HuH-7.5 (cell line): Measurements from ENCODE around the gene VPS33A.

Source experiments
- DNase-seq: peaks from one replicate; pipeline ENCODE4 v3.0.0; 2011; ENCODE audit warnings: low spot score

VPS33A gene

DNA sequence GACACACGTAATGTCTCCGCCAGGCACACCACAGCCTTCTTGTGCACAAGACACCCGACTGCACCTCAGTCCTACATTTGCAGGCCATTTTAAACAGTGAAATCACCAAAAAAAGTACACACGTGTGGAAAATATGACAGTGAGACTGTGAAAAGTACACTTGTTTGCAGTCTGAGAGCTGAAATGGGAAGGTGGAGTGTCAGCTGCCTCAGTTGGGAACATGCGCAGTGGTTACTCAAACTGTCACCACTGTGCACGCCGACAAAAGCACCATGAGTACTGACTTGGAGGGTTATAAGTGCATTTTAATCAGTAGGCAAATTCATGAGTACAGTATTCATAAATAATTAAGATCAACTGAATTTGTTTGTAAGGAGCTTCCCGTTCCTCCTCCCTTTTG is 15.8 kb downstream of the VPS33A start:
- no peak for DNase-seq

DNA sequence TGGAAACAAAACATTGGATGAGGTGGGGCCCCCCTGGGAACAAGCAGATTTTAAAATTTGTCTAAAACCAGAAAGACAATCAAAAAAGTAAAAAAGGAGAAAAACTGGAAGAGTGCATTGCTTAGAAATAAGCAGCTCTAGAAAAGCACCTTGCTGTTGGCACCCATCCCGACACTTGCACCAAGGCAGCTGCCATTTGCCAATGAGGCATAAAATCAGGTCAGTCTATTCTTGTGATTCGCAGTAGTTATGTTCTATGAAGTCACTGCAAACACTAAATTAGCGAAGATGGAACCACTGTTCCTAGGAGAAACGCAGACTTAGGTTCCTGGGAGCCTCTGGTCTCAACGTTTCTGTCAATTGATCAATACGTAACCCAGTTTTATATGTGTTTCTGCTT is 16.2 kb downstream of the VPS33A start:
- no peak for DNase-seq

DNA sequence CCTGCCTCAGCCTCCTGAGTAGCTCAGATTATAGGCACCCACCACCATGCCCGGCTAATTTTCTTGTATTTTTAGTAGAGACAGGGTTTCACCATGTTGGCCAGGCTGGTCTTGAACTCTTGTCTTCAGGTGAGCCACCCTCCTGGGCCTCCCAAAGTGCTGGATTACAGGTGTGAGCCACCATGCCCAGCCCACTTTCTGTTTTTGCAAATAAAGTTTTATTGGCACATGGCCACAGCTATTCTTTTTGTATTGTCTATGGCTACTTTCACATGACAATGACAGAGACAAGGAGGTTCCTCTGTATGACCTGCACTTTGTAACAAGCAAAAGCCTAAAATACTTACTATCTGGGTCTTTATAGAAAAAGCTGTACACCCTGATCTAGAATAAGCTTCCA is 20.7 kb downstream of the VPS33A start:
- no peak for DNase-seq

DNA sequence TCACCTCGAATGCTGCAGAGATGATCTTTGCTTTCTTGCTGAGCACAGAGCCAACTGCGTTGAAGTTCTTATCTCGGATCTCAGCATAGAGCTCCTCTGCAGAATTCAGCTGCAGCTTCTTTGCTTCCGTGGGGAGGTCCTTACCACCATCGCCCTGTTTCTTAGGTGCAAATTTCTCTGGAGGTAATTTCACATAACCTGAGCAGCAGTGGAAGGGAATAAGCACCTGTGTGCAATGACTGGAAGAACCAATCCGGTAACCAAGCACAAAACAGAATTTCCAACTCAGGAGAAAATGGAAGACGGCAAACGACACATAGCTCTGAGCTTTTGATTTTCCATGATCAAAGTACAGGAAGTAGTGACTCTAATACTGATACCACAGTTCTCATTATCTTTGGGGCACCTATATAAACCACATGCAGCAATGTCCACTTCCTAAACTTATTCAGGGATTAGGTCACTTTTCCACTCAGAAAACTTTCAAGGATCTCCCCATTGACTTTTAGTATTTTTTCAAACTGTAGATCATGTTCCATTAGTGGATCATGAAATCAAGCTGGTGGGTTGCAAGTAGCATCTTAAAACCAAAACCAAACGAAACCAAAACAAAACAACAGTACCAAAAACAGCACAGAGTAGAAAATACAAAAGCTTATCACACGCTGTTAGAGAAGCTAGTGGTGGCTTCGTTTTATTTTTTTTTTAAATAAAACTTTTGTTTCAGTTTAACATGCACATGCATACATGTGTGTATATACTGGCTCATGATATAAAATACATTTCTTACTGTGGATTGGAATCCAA is 21.5 kb downstream of the VPS33A start:
- DNase-seq, result no peak

DNA sequence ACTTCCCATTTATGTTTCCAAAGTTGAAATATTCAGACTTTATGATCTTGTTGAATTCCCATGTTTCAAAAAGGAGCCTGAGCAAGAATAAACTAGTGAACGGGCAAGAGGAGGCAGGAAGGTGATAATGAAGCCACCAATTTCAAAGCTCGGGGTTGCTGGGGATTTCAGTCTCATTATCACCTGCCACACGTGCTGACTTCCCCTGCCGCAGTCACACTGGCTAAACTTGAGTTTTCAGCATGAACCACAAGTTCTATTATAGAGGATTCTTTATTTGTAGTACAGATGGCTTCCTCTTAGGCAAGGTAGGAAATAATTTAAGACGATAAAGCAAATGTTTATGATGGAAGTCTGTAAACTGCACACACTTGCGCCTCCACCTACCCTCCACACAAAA is 22.3 kb downstream of the VPS33A start:
- DNase-seq, result no peak

DNA sequence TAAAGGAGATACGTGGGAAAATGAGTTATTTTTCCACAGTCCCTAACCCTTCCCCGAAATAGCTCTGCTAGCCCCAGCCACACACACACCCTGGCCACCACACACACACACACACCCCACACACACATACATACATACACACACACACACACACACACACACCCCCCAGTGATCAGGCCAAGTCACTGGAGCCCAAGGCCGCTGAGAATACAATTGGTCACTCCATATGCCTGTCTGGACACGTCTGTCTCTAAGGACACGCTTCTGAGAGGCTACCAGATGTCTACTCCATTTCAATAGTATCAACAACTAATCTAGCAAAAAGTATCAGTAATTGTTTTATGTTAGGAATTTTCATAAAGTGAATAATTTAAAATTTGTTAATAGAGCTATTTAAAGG is 27.4 kb downstream of the VPS33A start:
- no peak for DNase-seq

DNA sequence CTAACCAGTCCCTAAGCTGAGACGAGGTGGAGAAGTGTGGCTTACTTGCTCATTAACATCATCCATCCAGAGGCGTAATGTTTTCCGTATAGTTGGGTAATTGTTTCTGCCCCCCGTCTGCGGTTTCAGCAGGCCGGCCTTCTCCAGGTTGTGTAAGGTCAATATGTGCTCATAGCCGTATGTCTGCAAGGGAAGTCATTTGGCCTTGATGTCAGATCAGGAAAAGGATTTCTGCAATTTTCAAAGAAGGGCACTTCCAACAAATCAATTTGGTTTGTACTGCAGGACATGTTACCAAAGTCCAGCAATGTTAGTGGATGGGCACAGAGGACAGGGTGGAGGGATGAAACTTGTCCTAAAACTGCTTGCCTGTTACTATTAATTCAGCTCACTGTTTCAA is 30.6 kb downstream of the VPS33A start:
- no peak for DNase-seq

DNA sequence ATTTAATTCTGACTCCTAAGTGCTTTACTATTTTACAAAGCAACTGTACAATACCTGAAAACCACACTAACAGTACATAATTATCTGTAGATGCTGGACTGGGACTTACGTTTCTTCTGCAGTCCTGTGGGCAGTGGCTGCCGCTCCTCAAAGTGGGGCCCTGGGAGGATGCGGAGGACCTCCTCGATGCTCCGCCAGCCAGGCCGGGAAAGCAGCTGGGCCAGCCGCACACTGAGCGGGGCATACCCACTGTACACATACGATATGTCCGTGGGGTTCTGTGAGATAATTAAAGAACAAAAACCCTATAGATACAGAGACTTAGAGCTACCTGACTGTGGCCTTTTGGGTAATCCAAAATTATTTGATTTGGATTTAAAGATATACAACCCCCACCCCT is 33.6 kb downstream of the VPS33A start:
- no peak for DNase-seq

DNA sequence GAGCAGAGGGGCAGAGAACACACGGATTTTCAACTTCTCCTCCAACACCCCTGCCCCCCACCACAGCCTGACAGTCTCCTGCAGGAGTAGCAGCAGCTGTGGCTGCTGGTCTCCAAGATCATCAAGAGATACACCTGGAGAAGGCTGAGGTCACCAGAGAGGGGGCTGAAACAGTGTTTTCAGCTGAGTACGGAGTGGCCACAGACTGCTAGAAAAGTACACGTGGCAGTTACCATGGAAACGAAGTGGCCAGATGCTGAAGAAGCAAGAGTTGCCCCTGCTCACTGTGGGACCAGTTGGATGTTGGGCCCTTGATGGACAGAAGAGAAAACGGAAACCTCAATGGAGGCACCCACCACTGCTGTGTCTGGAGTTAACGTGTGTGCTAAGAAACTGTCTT is 35.5 kb downstream of the VPS33A start:
- no peak for DNase-seq

DNA sequence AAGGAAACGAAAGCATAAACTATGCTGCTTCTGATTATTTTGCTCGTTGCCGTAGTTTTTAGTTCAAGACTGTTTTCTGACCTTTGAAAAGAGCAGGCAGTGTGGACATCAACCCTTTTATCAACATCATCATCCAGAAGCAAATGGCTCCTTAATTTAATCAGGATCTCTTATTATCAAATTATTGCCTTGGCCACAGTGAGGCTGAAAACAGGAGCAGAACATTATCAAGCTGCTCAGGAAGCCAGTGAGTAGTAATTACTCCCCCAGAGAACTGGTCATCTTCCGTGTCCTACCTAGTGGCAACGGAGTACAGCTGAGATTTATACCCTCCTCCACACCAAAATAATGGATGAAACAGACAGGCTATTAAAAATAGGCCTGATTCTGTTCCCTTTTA is 38.2 kb downstream of the VPS33A start:
- DNase-seq, result no peak

DNA sequence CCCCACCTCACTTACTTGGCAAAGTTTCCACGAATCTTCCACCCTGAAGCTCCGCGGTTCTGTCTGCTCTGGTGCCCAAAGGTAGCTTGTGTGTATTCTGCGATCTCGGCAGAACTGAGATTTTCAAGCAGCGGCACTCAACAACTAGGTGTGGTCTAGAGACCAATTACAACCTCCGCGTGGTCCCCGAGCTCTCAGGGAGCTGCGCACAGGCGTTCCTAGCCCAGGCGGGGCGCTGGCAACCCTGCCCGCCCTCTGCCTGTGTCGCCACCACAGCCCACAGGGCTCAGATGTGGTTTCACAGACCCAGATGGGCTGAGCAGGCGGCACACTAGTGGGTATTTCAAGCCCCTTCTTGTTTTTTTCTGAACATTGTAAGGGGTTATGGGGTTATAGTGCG is 39.0 kb downstream of the VPS33A start:
- DNase-seq, result no peak

DNA sequence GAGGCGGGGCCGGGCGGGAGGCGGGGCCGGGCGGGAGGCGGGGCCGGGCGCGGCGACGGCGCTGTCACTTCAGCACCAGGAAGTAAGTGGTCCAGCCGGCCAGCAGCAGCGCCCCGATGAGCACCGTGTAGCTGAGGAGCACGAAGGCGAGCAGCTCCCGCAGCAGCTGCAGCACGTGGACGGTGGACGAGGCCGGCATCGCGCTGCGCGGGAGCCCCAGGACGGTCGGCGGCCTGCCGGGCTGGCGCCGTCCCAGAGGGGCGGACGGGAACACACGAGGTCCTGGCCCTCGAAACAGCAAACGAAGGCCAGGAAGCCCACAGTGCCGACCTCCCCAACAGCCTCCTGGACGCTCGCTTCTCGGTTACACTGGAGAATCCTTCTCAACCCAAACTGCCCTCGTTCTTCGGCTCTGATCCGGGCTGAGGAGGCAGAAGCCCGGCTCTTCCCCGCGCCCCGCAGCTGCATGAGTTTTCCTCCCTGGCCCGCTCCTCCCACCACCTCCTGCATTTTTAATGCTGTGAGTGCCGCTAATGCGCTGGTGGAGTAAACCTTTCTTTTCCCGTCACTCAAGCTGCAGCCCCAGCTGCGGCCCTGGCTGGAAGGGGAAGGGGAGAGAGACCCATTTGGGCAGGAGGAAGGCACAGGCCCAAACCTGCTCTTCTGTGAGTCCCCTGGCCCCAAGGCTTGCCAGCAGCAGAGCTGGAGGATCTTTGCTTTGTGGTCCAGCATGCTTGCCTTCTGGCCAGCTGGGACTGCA is 39.7 kb downstream of the VPS33A start:
- no peak for DNase-seq

DNA sequence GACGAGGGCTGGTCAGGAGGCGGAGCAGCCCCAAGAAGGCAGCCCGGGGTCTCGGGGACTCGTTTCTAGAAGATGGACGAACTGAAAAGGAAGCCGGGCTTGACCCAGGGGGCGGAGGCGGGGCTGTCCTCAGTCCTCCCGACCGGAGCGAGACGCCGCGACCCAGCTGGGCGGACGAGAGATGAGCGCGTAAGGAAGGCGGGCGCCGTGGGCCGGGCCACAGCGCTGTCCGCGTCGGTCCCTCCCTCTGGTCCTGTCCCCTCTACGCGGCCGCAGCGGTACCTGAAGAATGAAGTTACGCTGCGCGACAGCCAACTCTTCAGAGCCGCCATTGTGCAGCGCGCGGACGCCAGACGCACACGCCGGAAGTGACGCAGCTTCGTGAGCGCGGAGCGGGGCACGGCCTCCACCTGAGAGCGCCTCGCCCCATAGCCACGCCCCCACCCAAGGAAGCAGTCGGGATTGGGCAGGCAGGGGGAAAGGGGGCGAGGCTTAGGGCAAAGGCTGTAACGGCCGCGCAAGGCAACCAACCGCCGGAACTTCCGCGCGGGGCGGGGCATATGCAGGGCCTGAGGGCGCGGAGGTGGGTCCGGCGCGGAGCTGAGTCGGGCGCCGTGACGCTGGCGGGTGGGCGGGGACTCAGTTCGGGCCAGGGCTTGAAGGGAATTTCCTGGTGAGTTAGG is 40.5 kb downstream of the VPS33A start, which contains the start of gene DIABLO:
Gene DIABLO, minus strand, starts transcription at position 370 of the 683 bp plus-strand sequence. Its CDS starts 38 bp downstream, at position 332.
- peak; percentile 86 for DNase-seq

DNA sequence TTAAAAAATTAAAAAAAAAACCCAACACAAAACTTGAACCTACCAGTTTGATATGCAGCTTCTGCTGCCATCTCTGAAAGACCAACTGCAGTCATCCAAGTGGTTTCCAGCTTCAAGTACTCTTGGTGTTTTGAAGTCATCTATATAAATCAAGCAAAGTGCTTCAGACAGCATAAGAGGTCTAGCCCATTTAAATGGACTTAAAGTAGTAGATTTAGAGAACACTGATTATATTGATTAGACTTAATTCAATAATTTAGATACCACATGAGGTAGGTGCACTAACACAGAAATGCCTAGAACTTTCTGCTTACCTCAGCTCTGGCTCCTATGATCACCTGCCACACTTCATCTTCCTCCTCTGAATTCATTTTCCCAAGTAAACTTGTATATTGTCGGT is 49.8 kb downstream of the VPS33A start:
- no peak for DNase-seq

DNA sequence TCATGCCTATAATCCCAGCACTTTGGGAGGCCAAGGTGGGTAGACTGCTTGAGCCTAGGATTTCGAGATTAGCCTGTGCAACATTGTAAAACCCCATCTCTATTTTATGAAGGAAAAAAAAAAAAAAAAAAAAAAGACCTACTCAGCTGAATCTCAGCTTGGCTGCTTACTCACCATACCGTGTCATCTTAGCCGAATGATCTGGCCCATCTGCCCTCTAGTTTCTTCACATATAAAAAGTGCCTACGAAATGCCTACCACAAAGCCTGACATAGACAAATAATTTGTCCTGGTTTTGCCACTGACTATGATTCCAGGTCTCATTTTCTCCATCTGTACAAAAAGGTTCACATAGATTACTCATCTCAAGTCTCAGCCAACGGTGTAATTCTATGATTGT is 50.5 kb downstream of the VPS33A start:
- DNase-seq, result no peak

DNA sequence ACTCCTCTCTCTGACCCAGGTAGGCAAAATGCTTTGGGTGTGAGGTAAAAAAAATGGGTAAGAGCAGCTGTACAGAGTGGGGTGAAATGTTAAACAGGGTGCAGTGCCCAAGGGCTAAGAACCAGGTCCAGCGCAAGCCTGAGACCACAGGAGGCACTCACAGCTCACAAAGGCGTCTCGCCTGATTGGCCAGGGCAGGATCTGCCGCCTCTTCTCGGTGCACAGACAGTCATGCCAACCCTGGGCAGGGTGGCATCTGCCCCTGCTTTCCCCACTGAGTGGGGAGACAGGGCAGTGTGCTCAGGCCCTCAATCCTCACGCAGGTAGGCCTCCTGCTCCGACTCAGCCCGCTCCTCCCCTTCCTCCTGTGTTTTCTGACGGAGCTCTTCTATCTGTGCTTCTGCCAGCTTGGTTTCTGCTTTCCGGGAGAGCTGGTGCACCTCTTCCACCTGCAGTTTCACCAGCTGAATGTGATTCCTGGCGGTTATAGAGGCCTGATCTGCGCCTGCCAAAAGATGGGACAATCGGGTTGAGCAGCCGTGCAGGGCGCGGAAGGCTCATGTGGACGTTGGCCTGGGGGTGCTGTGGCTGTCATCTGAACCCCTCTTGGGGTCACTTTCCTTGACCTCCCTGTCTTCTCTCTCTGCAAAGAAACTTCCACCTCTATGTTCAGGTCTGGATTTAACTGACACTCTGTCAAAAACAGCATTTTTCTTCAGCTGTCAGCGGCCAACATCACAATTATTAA is 58.0 kb downstream of the VPS33A start:
- no peak for DNase-seq

DNA sequence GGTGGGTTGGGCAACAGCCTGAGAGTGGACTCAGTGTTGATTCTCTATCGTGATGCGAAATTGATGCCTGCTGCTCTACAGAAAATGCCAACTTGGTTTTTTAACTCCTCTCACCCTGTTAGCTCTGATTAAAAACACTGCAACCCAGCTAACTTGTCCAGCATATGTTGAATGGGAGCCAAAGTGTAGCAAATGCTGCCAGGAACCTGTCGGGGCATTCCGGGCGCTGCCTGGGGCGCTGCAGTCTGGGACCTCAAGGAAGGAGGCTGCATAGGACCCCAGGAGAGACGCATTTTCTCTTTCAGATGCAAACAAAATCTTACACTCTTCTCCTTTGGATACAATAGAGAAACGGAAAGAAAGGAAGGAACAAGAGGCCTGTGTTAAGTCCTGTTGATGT is 58.9 kb downstream of the VPS33A start:
- no peak for DNase-seq

DNA sequence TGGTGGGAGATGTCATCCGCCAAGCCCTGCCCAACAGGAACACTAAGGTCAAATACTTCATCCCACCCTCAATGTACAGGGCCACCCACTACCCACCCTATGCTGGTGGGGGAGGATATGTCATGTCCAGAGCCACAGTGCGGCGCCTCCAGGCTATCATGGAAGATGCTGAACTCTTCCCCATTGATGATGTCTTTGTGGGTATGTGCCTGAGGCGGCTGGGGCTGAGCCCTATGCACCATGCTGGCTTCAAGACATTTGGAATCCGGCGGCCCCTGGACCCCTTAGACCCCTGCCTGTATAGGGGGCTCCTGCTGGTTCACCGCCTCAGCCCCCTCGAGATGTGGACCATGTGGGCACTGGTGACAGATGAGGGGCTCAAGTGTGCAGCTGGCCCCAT is 59.3 kb downstream of the VPS33A start:
- DNase-seq, result no peak

DNA sequence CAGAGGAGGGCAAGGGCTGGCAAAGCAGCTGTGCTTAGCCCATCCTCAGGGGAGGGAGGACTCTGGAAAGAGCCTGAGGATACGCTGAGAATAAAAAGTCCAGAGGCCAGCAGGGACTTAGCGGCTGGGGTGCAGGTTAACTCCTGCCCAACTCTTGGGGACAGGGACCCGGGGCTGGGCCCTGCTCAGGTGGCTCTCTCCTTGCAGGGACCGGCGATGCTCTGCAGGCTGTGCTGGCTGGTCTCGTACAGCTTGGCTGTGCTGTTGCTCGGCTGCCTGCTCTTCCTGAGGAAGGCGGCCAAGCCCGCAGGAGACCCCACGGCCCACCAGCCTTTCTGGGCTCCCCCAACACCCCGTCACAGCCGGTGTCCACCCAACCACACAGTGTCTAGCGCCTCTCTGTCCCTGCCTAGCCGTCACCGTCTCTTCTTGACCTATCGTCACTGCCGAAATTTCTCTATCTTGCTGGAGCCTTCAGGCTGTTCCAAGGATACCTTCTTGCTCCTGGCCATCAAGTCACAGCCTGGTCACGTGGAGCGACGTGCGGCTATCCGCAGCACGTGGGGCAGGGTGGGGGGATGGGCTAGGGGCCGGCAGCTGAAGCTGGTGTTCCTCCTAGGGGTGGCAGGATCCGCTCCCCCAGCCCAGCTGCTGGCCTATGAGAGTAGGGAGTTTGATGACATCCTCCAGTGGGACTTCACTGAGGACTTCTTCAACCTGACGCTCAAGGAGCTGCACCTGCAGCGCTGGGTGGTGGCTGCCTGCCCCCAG is 60.0 kb downstream of the VPS33A start:
- DNase-seq, result no peak

DNA sequence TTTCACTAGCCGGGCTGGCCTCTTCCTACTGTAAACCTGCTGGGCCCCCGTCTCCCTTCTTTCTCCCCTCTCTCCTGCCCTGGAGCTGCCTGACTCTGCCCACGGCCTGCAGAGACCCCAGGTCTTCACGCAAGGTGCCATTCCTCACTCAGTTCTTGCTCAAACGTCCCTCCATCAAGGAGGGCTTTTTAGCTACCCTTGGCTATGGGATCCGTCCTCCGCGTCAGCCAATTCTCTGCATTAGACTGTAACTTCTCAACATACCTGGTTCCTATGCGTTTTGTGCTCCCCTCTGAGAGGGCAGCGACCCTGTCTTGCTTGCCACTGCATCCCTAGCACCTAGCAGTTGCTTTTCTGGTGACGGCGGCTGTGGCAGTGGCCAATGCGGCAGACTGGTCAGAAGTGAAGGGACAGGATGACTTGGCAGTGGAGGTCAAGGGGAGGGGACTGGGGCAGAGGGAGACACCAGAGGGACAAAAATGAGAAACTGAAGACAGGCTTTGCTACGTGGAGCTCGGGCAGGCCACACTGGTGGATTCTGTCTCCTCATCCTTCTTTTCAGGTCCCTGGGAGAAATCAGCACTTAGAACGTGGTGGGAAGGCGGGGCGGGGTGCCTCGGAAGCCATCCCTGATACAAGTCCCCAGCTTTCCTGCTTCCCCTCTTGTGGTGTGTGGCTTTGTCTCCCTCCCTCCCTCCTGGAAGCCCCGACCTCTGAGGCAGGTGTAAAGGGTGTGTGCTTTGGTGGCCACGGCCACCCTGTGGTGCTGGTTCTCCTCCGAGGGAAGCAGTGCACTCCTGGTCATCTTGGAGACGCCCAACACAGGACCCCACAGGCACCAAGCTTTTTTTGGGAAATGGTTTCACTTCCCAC is 61.0 kb downstream of the VPS33A start:
- DNase-seq, result no peak
